ENCODE results near the gene ANKRD30B.
"Not testable (repeated sequence)": the region's sequence is repeated elsewhere in the genome, so short reads cannot be mapped to it uniquely, and the experiment has no call there.

The ANKRD30B gene

GRCh38 chr18:14855634-14856033 is 107.7 kb downstream of the ANKRD30B start:
- not testable (repeated sequence) for DNase-seq

GRCh38 chr18:14856256-14856655 is 108.3 kb downstream of the ANKRD30B start:
- not testable (repeated sequence) for DNase-seq

GRCh38 chr18:14858514-14858913 is 110.5 kb downstream of the ANKRD30B start:
- not testable (repeated sequence) for DNase-seq

- DNase-seq = not testable (repeated sequence)
Observed at GRCh38 chr18:14859995-14860394, 112.0 kb downstream of the ANKRD30B start.

- not testable (repeated sequence) for DNase-seq
Observed at GRCh38 chr18:14866426-14866825, 118.5 kb downstream of the ANKRD30B start.

- DNase-seq = not testable (repeated sequence)
Observed at GRCh38 chr18:14867988-14868387, 120.0 kb downstream of the ANKRD30B start.

- not testable (repeated sequence) for DNase-seq
Observed at GRCh38 chr18:14868825-14869224, 120.9 kb downstream of the ANKRD30B start.

- not testable (repeated sequence) for DNase-seq
Observed at GRCh38 chr18:14878826-14879225, 130.9 kb downstream of the ANKRD30B start.

GRCh38 chr18:14900435-14900834 is 152.5 kb downstream of the ANKRD30B start:
- DNase-seq = no peak
